Measurements from ENCODE around the gene MRPL46. TPM values are rescaled to one million over a fixed set of nuclear protein-coding genes. Genes with fewer than 3 reads are reported as not detected.

The MRPL46 gene
- total and polyA plus RNA-seq, 9 of the 15 experiments (the other 6 are each of a cell fraction or from before 2014, with no cell fraction given) = 41.2 to 72.2 (median 49.8) TPM

DNA sequence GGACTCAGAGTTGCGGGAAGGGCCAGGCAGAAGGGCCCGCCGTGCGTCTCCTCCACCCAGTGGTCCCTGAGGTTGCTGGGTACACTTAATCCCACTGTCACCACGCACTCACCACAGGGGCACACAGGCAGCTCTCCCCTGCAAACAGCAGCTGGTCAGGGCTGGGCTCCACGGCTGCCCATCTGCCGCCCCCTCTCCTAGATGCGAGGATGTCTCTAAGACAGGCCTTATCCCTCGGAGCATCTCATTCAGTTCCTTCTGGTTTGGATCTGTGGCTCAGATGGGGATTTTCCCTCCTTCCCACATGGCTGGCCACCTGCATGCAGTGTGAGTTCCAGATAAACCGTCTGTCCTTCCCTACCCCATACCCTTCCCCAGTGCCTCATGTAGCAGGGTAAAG lies 26.7 kb upstream of the MRPL46 start:
- no TSS peak for BruUV-seq (replicated peaks)
- Histone ChIP-seq H3K79me2 (ENCODE audit: control insufficient read depth, insufficient read depth, low read length) (no peaks in the 10 kb centered on the region), H3K27me3 (ENCODE audit: control insufficient read depth in 2 of 2, insufficient read depth in 2 of 2, low read length in 2 of 2) (no peaks in the 10 kb centered on the region), H3K4me3 (no peak overlapping the region), H3K4me1 (replicated peaks in 1 of 2; ENCODE audit: control insufficient read depth in 2 of 2, insufficient read depth in 2 of 2, low read length in 2 of 2) (peaks cover 0 to 15% of the 10 kb centered on the region in 2 experiments; a peak in 2 of 5 replicates), H3K9me3 (replicated peaks; ENCODE audit: control insufficient read depth, insufficient read depth, low read depth, low read length) (no peaks in the 10 kb centered on the region), H3K36me3 (ENCODE audit: control insufficient read depth, insufficient read depth, low read length) (no peaks in the 10 kb centered on the region), H4K20me1 (replicated peaks; ENCODE audit: control insufficient read depth, insufficient read depth, low read length) (peaks cover 3% of the 10 kb centered on the region; the same call in 1 of the 2 replicates), H3K27ac (ENCODE audit: extremely low read depth, low read depth, low read length) (no peak overlapping the region), H3K4me2 (ENCODE audit: insufficient read depth, low read length) (no peak overlapping the region), H2AFZ (ENCODE audit: low read depth, low read length) (no peak overlapping the region), H3K9me1 (ENCODE audit: control insufficient read depth, insufficient read depth, low read length) (no peaks in the 10 kb centered on the region), H3K9ac (ENCODE audit: insufficient read depth in 1 of 2, low read depth in 2 of 2, low read length in 2 of 2) (peak overlapping the region in 1 of 2 experiments; percentile 66; a peak in 2 of 4 replicates)
- ATAC-seq (no peak), DNase-seq (ENCODE audit: extremely low read depth in 1 of 4, low spot score in 3 of 4) (no peak), FAIRE-seq (no peak)
- ChIA-PET CTCF (ENCODE audit: low intra/inter-chr PET ratio) (no interaction called here), POLR2A (no interaction called here)
- in situ Hi-C loops (cut with MboI) = no loop called here
- TF ChIP-seq PRMT5 (CRISPR knock-in tag; IDR thresholded peaks at IDR 0.05) = no peak
- TF ChIP-seq KLF13 (tag; IDR thresholded peaks at IDR 0.05; ENCODE audit: borderline replicate concordance, low read depth) = no peak
- intact Hi-C loops (cut with micrococcal nuclease) = no loop called here
- WGBS (ENCODE audit: insufficient coverage, low coverage, missing lambda C conversion rate) = 68% methylated on average over 8 of the region's 10 CpGs

- ATAC-seq (no peak; the same call in 2 of the 3 replicates), DNase-seq (ENCODE audit: extremely low read depth in 1 of 4, low spot score in 3 of 4) (no peak), FAIRE-seq (no peak)
- Histone ChIP-seq H4K20me1 (replicated peaks; ENCODE audit: control insufficient read depth, insufficient read depth, low read length) (peaks cover 3% of the 10 kb centered on the region; the same call in 1 of the 2 replicates), H3K4me2 (ENCODE audit: insufficient read depth, low read length) (no peak overlapping the region), H3K27me3 (ENCODE audit: control insufficient read depth in 2 of 2, insufficient read depth in 2 of 2, low read length in 2 of 2) (no peaks in the 10 kb centered on the region), H3K9ac (ENCODE audit: insufficient read depth in 1 of 2, low read depth in 2 of 2, low read length in 2 of 2) (peak overlapping the region in 1 of 2 experiments; percentile 64; a peak in 1 of 4 replicates), H3K36me3 (ENCODE audit: control insufficient read depth, insufficient read depth, low read length) (no peaks in the 10 kb centered on the region), H2AFZ (ENCODE audit: low read depth, low read length) (no peak overlapping the region), H3K79me2 (ENCODE audit: control insufficient read depth, insufficient read depth, low read length) (no peaks in the 10 kb centered on the region), H3K4me1 (replicated peaks in 1 of 2; ENCODE audit: control insufficient read depth in 2 of 2, insufficient read depth in 2 of 2, low read length in 2 of 2) (peaks cover 0 to 15% of the 10 kb centered on the region in 2 experiments; a peak in 1 of 5 replicates), H3K4me3 (no peak overlapping the region), H3K9me1 (ENCODE audit: control insufficient read depth, insufficient read depth, low read length) (no peaks in the 10 kb centered on the region), H3K27ac (ENCODE audit: extremely low read depth, low read depth, low read length) (no peak overlapping the region), H3K9me3 (replicated peaks; ENCODE audit: control insufficient read depth, insufficient read depth, low read depth, low read length) (no peaks in the 10 kb centered on the region)
- TF ChIP-seq HDAC3 (IDR thresholded peaks at IDR 0.05; ENCODE audit: borderline replicate concordance, partially characterized antibody) (no peak), NFIC (IDR thresholded peaks at IDR 0.05) (peak; percentile 36; the same call in 1 of the 2 replicates)
- intact Hi-C loops (cut with micrococcal nuclease) = no loop called here
- BruUV-seq (replicated peaks) = no TSS peak
- 30% methylated on average over 9 of the region's 10 CpGs for WGBS (ENCODE audit: insufficient coverage, low coverage, missing lambda C conversion rate)
- in situ Hi-C loops (cut with MboI) = no loop called here
- CTCF ChIA-PET (ENCODE audit: low intra/inter-chr PET ratio) = no interaction called here
- POLR2A ChIA-PET = no interaction called here
Measured at GRCh38 chr15:88491158-88491557, 24.0 kb upstream of the MRPL46 start.

All from K562 (cell line).